IMR-90 (cell line): ENCODE data around the gene LSM14A.

ENCODE experiments used
- BHLHE40 ChIP-seq: fragments of 150-350 bp; IDR thresholded peaks from 2 replicates; pipeline ENCODE4 v1.6.1; 2016; ENCODE audit warnings: mild to moderate bottlenecking, low read depth, low read length
- CEBPB ChIP-seq: IDR thresholded peaks from 2 replicates; pipeline ENCODE4 v1.6.1; 2012; ENCODE audit warnings: low read depth, low read length, improper control_type of control experiment
- CHD1 ChIP-seq: IDR thresholded peaks from 2 replicates; pipeline ENCODE4 v1.6.1; 2012; ENCODE audit warnings: low read depth, low read length, improper control_type of control experiment
- CTCF ChIP-seq: conservative IDR thresholded peaks from 2 replicates; pipeline ENCODE4 v1.5.1; 2012; ENCODE audit warnings: mild to moderate bottlenecking, low read depth, low read length, improper control_type of control experiment
- MAFK ChIP-seq: IDR thresholded peaks from 2 replicates; pipeline ENCODE4 v1.6.1; 2012; ENCODE audit warnings: low read depth, low read length, improper control_type of control experiment
- MAZ ChIP-seq: IDR thresholded peaks from 2 replicates; pipeline ENCODE4 v1.6.1; 2012; ENCODE audit warnings: low read depth, mild to moderate bottlenecking, low read length, improper control_type of control experiment, moderate library complexity, borderline replicate concordance
- NFE2L2 ChIP-seq: fragments of 150-350 bp; IDR thresholded peaks from 2 replicates; pipeline ENCODE4 v1.6.1; 2016; ENCODE audit warnings: low read depth, mild to moderate bottlenecking, low read length
- POLR2A ChIP-seq: IDR thresholded peaks from 2 replicates; pipeline ENCODE4 v1.6.1; 2012; ENCODE audit warnings: mild to moderate bottlenecking, low read depth, low read length
- RFX5 ChIP-seq: IDR thresholded peaks from 2 replicates; pipeline ENCODE4 v1.8.0; 2012; ENCODE audit warnings: low read depth, mild to moderate bottlenecking, low read length, moderate library complexity
- SMC3 ChIP-seq: fragments of 150-350 bp; IDR thresholded peaks from 2 replicates; pipeline ENCODE4 v1.6.1; 2016; ENCODE audit warnings: low read depth, mild to moderate bottlenecking, antibody characterized with exemption, low read length, moderate library complexity
- USF2 ChIP-seq: fragments of 150-350 bp; IDR thresholded peaks from 2 replicates; pipeline ENCODE4 v1.6.1; 2017; ENCODE audit warnings: mild to moderate bottlenecking, antibody characterized with exemption, low read length, low read depth

DNA sequence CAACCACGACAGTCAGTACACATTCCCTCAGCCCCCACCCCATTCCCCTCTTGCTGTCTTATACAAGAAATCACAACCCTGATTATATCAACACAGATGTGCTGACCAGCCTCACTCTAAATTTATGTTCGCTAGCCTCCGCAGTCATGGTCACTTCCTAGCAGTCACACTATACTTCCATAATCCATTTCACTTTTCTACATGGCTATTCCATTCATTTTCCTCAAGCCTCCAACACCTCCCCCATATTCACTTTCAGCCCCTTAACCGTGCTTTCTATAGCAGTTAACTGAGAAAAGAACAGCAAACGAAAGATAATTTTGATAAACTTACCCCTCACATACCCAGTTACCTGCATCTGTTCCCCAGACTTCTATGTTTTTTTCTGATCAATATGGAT, 8.4 kb downstream of the LSM14A start:
- TF ChIP-seq CTCF (no peak), SMC3 (no peak), CHD1 (no peak), MAZ (no peak), NFE2L2 (no peak), CEBPB (no peak), POLR2A (no peak), RFX5 (no peak), BHLHE40 (no peak), USF2 (no peak), MAFK (no peak)
